NCI-H1105 treated with DMSO at 0.1 percent for 48 hours (cell line): Measurements from ENCODE around the gene LRBA.
A peak's percentile ranks its signal among the peaks of the same experiment; 100 is the strongest.

Experiments used
- DNase-seq: peaks from one replicate; lab custom pipeline; 2025; lab: John Stamatoyannopoulos, UW

LRBA gene

DNA sequence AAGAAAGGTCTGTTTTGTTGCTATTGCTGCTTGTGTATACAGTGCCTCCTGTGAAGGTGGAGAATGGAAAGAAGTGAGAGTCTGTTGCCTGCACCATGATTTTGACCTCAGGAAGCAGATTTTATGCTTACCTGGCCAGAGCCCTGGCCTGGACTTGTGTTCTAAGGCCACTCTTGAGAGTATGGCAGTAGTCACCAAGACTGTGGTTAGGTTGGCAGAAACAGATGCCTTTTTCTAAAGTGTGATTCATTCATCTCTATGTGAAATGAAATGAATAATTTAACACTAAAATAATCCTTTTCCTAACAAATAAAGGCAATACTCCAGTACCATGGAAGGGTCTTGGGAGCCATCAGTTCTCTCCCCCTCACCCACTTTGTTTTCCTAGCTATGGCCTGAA lies 775.1 kb downstream of the LRBA start:
- DNase-seq: no peak

DNA sequence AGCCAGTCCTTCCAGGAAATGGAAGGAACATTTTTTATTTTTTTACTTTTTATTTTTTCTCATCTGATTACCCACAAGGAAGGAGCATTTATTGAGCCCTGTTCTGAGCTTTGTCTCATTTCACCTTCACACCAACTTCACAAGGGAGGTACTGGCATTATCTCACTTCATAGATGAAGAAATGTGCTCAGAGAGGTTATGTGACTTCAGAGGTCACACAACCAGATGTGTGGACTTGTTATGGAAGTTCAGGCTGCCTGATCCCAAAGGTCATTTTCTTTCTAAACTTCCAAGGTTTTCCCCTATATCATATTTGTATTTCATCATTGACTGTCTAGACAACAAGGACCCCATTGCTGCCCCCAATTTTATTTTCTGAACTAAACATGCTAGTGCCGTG lies 776.5 kb downstream of the LRBA start:
- no peak for DNase-seq

DNA sequence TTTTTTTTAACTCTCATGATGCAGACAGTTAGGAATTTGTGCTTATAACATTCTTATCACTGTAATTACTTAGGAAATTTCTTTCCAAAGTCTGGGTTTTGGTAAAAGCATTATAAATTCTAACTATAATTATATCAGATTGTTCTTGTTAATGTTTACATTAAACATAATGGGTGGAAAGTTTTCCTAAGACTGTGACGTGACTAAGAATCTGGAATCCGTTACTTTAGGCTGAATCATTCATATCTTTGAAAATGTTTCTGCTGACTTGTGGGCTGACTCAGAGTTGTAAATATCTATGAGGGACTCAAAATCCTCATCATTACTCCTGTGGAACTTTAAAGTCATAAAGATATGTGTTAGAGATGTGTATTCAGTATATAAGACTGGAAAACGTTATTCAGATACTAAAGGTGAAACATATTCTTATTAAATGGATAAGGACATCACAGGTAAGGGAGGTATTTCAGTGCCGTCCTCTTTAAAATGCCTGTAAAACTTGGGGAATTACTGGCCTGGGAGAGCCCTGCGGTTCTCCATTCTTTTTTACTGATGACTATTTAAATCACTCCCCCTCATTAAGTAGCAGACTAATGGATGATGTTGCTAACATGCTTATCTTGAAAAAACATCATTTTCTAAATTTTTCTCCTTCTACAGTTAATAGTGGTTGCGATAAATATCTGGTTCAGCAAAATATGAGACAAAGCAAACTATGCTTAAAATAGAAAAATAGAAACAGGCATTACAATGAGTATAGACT lies 777.8 kb downstream of the LRBA start:
- DNase-seq: no peak

DNA sequence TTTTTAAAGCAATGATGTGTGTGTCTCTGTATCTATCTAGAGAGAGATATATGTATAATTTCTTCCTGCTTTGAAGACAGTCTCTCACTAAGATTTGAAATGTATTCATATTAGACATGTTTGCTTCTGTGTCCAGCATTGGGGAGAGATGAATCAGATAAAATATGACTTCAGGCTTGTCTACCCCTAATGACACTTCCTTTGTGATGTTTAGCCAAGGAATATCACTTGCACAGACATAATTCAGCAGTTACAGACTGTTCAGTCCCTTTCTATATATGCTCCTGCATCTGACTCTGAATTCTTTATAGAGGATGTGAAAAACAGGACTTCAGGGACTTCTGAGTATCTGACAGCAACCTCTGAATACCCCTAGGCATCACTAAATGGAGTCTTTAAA lies 778.5 kb downstream of the LRBA start:
- DNase-seq: no peak

DNA sequence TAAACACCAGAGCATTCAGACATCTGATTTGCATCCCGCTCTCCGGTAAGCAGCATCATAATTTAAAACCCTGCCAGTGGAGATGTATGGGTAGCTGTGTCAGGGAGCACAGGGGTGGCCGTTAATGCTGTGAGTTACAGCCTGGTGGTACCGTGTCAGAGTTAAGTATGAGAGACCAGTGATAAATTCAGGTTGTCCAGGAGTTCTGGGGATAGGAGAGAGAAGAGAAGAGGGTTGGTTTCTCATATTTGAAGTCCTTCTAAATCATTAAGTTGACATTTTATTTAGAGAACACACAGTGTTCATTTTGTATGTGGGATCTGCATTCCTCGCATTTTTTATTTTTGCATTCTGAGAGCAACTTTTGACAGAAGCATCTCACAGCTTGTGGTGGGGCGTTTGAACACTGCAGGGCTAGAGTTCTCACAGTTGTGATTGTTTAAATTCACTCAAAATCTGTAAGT lies 779.2 kb downstream of the LRBA start:
- no peak for DNase-seq

DNA sequence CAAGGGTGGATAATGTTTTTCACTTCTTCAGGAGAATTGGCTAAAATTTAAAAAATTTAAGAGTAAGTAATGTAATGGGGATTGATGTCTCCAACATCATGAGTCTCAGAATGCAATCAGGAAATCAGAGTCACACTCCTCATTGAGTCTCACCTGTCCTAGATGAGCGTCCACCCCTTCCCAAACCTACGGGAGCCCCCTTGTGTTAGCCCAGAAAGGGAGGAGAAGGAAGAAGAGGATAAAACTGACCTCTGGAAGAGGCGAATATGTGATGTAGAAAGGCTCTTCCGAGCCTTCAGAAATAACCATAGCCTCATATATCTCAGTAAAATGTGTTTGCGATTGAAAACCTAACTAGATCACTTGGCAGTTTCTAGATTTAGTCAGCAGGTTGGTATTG lies 779.8 kb downstream of the LRBA start:
- DNase-seq: no peak

DNA sequence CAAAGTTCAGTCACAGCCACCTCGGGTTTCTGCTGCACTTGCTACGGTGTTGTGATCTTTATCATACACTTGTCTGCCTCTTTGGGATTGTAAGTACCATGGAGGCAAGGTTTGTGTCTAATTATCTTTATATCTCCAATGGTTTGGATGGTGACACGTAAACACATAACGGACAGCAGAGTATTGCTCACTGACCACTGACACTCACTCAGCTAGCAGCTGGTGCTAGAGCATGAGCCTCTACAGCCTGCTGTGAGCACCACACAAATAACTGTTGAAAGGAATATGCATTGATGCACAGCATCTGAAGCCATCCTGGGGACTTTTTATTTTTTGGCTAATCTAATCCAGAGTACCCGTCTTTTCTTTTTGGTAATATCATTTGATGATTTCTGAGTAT lies 780.8 kb downstream of the LRBA start:
- no peak for DNase-seq

DNA sequence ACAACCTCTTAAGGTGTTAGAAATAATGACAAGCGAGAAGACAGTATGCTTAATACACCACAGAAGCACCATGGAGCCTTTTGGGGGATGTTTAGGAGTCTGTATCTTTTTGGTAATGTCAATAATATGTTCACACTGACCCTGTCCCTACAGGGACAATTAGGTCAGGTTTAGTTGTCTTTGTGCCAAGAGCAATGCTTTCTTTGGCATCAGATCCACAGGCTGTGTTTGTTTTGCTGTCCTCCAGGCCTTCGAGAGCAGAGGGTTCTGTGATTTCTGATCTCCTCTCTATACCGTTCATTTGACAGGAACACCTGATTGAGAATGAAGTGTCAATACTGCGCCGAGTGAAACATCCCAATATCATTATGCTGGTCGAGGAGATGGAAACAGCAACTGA lies 783.1 kb downstream of the LRBA start:
- DNase-seq: no peak

DNA sequence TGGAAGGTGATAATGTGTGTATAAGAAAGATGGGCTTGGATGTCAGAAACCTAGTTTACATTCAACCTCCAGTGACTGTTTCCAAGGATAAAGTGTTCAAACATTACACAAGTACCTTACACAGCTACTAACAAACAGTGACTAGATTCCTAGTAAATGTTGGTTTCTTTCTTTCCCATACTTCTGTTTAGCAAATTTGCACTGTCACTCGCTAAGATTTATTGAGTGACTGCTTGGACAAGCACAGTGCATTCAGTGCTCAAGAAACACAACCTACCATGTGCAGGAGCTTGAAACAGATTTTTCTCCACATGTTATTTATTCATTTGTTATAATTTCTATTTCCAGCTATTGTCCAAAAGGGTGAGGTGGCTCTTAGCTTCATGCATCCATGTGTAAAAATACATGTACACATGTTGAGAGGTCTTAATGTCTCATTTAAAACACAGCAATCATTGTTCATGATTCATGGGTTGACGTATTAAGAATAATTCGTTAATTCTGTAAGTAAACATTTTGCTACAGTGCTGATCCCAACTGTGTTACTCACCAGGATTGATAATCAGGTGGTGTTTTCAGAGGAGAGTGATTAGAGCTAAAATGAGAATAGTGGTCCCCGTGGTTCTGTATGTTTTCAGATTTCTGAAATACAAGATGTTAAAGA lies 783.8 kb downstream of the LRBA start:
- no peak for DNase-seq

DNA sequence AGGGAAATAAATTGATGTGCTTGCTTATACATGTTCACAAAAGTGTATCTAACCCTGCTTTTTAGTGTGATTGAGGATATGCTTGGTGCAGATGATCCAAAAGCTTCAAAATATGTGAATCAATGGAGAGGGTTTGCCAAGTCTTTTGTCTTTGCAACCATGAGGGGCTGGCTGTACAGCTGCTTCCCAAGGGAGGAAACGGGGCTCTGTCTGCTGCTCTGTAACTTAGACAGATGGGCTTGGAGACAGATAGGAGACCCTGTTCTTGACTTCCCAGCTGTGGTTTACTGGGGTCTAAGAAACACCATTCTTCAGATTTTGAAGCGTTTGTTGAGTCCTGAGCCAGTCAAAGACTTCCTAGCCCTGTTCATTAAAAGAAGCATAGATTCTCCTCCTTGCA lies 784.5 kb downstream of the LRBA start:
- no peak for DNase-seq

DNA sequence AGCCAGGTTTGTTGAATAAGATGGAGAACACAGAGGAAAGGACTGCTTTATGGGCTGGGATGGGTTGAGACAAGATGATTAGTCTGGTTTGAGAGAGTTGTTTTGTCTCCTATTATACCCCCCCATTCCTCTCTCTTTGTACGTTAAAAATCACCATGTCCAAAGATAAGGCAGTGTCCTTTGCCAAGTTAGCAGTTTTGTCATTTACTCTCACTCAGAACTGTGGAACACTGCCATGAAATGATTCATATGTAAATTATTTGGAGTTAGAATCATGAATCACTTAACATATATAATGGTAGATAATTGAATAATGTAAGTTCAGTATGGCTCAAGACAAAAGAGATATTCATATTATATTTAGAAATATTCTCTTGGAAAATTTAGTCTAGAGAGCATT lies 785.6 kb downstream of the LRBA start:
- DNase-seq: no peak

DNA sequence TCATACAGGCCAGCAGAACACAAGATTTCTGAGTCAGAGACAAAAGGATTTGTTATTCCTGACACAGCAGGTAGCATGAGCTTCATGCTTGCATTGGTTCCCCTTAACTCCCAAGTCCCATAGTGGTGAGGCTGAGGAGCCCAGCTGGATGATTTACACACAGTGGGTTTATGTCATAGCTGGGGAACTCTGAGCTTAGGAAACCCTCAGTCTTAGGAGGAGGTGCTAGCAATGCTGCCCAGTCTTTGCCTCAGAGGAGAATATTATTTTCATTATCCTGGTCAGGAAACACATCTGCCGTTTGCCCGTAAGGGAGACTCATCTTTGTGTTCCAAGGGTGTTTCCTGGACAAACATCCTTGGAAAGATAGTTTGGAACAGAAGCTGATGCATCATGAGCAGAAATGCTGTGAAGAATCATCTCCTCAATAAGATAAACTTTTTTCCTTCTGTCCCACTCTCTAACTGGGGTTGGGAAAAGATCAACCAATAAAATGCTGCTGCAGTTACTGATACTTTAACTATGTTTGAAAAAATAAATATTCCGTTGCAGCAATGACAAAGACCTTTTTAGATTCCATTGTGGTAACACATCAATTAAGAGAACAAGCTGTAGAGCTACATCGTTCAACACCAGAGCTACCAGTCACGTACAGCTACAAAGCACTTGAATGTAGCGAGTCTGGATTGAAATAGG lies 790.0 kb downstream of the LRBA start:
- DNase-seq: no peak

DNA sequence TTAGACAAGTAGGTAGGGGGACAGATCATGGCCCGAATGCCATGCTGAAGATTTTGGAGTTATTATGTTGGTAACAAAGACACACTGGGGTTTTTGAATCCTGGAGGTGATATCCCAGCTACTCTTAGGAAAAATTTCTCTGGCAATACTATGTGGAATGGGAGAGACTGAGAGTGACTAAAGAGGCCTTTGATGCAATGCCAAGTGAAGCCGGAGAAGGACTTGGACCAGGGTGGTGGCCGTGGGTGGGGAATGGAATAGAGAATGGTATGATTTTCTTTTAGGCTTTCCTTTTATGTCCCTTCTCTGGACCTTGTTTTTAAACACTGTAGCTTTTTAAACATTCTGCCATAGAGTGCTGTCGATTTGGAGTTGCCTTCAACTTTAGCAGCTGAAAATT lies 795.2 kb downstream of the LRBA start:
- no peak for DNase-seq

DNA sequence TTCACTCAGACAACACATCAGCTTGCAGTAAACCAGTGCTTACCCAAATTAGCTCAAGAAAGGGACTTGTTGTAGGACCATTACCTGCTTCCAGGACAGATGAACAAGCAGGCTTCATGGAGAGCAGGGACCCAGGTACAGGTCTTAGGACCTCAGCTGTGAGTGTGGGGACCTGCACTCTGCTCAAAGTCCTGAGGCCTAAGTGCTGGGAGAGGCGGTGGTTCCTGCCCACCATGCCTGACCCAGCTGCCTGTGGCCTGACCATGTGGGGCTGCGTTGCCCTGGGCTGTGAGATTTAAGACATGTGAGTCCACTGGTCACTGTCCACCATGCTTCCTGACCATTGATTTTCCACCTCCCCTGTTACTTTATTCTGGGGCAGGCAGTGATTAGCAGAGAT lies 796.6 kb downstream of the LRBA start:
- no peak for DNase-seq

DNA sequence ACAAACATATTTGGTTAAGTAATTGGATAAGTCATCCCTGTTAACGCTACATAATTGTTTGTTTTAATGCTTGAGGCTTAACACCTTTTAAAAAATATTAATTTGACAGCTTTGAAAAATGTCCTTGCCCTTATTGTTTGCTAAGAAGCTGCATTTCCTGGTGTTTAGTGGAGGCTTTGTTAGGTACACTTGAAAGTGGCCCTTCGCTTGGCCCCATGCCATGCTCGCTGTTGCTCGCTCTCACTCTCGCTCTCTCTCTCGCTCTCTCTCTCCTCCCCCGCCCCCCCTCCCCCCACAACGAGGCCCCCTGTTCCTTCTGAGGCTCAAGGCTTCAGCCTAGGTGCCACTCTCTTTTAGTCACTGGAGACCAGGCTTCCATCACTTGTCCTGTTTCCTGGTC lies 797.3 kb downstream of the LRBA start:
- DNase-seq: peak; percentile 74

DNA sequence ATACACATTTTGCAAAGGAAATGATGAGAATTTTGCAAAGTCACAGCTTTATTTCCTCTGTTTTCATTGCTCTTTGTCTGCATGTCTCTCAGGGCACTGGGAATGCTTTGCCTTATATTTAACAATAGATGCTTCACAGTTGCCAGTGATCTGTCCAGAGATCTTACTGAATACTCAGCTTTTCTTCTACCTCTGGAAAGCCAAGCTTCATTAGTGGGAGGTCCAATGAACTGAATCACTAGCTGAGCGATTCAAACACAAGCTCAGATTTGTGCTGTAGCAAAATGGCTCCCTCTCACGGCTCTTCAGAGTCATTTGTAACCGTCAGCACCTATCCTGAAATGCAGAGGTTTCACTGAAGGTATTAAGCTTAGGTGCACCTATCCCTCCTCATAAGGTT lies 797.9 kb downstream of the LRBA start:
- DNase-seq: peak; percentile 43

DNA sequence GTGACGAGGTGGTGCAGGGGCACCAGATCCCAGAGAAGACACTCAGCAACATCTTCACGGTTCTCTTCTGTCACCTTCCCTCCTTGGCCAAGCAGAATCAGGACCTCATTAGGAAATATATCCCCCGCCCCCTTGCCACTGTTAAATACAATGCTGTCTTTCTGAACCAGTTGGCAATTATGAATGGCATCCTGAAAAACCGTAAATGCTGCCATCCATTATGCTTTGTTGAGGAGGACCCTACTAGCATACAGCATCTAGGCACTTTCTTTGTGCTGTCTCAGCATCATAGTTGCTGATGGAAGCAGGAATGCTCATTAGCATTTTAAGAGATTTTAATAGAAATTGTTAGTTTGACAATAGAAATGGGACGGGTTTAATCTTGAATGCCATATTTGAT lies 798.4 kb downstream of the LRBA start:
- DNase-seq: no peak

DNA sequence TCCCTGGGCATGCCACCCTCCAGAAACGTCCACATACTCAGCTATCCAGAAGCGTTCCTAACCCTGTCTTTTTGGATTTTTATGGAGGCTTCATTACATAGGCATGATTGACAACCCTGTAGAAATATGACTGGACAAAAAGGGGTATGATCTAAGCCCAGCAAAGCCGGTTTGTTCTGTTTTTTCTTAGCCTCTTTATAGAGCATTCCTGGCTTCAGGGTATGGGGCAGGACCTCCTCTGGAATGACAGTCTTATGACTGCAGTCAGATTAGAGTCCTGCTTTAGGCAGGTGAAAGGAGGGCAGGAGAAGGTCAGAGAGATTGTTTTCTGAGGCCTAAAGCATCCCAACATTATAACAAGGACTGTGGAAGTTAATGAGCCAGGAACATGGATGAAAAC lies 799.5 kb downstream of the LRBA start:
- no peak for DNase-seq
